GM19351 (cell line): ENCODE results near the gene WSB1.
"Not testable (repeated sequence)": the region's sequence is repeated elsewhere in the genome, so short reads cannot be mapped to it uniquely, and the experiment has no call there.

Experiments used
- ATAC-seq: cut with Tn5 transposase; IDR thresholded peaks from one replicate; pipeline ENCODE4 v1.9.1; 2021; ENCODE audit warnings: mild to moderate bottlenecking, moderate library complexity; ENCODE audit not compliant: unreplicated experiment

WSB1 gene, protein sequence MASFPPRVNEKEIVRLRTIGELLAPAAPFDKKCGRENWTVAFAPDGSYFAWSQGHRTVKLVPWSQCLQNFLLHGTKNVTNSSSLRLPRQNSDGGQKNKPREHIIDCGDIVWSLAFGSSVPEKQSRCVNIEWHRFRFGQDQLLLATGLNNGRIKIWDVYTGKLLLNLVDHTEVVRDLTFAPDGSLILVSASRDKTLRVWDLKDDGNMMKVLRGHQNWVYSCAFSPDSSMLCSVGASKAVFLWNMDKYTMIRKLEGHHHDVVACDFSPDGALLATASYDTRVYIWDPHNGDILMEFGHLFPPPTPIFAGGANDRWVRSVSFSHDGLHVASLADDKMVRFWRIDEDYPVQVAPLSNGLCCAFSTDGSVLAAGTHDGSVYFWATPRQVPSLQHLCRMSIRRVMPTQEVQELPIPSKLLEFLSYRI

DNA sequence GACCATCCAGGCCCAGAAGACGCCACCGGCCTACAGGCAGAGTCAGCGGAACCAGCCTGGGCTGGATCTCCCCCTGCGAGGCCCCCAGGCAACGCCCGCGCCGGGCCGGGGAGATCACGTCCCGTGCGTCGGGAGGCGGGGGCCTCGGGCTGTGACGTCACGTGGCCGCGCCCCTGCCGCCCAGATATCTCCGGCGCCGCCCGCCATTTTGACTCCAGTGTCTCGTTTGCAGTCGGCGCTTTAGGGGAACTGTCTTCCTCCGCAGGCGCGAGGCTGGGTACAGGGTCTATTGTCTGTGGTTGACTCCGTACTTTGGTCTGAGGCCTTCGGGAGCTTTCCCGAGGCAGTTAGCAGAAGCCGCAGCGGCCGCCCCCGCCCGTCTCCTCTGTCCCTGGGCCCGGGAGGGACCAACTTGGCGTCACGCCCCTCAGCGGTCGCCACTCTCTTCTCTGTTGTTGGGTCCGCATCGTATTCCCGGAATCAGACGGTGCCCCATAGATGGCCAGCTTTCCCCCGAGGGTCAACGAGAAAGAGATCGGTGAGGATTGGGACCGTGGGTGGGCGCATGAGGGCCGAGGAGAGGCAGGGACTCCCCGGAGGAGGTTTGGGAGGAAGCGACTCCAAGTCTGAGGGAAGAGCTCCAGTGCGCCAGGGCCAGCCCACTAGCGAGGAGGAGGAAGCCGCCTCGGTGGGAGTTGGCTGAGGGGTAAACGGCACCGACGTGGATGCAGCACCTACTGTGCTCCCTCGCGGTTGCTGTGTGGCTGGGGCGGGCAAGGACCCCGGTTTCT, at the start of gene WSB1:
Gene WSB1, plus strand, starts transcription at position 217 of the 791 bp plus-strand sequence. Its CDS starts 282 bp downstream, at position 499.
- ATAC-seq = peak; percentile 82

DNA sequence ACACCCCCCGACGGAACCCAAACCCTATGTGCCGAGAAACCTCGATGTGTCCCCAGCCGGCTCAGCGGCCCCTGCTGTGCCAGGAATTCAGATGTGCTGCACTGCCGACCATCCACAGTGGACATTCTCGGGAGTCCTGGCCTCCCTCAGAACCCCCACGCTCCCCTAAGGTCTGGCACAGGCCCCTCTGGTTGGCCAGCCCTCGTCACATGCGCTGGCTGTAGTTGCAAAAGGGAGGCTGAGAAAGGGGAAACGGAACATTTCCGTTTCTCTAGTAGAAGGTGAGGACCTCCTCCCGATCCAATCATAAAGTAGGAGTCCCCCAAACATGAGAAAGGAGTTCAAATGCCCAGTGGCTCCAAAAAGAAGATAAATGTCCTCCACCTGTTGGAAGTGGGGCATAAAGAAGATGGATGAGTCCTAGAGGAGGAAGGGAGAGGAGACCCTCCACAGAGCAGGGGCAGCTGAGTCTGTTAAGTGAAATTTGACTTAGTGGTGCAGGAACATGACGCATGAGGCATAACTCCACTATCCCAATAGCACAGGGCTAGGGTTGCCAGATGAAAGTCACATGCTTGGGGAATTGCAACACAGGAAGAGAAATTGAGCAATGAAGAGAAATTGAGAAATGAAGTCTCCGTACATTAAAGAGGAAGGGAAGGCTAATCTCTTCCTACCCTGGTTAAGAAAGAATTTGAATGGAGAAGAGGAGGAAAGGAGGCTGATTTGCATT, 49.3 kb upstream of the WSB1 start:
- no peak for ATAC-seq

DNA sequence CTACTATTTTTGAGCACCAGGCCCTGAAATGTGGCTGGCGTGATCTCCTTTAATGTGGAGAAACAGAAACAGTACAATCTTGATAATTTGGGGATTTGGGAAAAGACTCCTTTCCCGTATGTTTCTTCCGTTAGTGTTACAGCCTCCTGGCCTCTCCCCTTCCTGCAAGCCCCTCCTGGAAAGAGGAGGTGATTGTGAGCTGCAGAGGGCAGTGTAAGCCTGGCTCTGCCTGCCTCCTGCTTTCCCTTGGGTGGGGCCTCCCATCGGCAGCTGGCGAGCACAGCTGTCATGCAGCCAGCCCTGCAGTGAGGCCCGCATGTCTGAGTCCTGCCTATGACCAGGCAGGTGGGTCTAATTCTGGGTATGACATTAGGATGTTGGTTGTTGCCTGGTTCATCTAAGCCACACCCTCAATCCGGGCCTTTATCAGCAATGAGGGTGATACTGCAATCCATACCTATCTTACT, 48.7 kb upstream of the WSB1 start:
- ATAC-seq = peak; percentile 90

DNA sequence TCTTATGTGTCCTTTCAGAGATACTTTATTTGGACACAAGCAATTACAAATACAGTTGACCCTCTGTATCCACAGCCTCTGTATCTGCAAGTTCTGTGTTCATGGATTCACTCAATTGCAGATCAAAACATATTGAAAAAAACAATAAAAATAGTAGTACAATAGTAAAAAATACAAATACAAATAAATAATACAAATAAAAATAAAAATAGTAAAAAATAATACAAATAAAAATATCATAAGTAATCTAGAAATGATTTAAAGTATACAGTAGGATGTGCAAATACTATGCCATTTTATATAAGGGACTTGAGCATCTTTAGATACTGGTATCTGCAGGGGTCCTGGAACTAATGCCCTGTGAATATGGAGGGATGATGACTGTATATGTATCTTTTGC, 47.4 kb upstream of the WSB1 start:
- no peak for ATAC-seq

DNA sequence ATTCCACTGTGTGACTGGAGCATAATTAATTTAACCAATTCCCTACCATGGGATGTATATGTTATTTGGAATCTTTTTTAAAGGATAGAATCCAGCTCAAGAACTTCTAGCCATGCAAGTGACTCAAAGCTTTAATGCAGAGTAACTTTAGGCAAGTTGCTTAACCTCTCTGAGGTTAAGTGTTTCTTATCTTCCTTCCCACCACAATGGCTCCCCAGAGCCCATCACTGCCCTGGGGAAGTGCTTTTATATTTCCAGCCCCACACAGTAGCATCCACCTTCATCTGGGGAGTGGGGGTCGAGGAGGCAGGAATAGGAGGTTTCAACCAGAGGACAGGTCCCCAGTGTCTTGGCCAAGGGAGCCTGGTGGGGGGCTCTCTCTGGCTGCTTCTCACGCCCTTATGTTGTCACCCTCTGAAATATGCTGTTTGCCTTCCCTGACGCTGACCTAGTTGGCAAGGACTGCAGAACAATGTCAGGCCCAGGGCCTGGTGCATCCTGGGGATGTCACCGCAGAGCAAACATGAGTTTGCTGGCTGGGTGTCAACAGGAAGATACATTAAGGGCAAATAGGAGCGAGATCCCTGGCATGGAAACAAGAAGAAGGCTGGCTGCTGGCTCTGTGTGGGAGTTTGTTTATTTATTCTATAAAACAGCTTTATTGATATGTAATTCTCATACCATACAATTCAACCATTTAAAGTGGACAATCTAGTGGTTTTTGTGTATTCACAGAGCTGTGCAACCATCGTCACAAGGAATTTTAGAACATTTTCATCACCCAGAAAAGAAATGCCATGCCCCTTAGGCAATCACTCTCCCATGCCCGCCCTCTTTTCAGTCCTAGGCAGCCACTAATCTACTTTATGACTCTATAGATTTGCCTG, 46.6 kb upstream of the WSB1 start:
- no peak for ATAC-seq

DNA sequence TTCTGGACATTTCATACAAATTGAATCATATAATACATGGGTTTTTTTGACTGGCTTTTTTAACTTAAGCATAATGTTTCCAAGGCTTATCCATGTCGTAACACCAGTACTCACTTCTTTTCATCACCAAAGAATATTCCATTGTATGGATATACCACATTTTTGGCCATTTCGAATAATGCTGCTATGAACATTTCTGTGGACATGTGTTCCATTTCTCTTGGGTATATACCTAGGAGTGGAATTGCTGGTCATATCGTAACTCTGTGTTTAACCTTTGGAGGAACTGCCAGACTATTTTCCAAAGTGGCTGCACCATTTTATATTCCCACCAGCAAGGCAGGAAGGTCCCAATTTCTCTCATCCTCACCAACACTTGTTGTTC, 46.0 kb upstream of the WSB1 start:
- no peak for ATAC-seq

DNA sequence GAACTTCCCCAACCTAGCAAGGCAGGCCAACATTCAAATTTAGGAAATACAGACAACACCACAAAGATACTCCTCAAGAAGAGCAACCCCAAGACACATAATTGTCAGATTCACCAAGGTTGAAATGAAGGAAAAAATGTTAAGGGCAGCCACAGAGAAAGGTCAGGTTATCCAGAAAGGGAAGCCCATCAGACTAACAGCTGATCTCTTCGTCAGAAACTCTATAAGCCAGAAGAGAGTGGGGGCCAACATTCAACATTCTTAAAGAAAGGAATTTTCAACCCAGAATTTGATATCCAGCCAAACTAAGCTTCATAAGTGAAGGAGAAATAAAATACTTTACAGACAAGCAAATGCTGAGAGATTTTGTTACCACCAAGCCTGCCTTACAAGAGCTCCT, 43.1 kb upstream of the WSB1 start:
- not testable (repeated sequence) for ATAC-seq

DNA sequence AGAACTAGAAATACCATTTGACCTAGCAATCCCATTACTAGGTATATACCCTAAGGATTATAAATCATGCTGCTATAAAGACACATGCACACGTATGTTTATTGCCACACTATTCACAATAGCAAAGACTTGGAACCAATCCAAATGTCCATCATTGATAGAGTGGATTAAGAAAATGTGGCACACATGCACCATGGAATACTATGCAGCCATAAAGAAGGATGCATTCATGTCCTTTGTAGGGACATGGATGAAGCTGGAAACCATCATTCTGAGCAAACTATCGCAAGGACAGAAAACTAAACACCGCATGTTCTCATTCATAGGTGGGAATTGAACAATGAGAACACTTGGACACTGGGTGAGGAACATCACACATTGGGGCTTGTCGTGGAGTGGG, 39.1 kb upstream of the WSB1 start:
- ATAC-seq = not testable (repeated sequence)

DNA sequence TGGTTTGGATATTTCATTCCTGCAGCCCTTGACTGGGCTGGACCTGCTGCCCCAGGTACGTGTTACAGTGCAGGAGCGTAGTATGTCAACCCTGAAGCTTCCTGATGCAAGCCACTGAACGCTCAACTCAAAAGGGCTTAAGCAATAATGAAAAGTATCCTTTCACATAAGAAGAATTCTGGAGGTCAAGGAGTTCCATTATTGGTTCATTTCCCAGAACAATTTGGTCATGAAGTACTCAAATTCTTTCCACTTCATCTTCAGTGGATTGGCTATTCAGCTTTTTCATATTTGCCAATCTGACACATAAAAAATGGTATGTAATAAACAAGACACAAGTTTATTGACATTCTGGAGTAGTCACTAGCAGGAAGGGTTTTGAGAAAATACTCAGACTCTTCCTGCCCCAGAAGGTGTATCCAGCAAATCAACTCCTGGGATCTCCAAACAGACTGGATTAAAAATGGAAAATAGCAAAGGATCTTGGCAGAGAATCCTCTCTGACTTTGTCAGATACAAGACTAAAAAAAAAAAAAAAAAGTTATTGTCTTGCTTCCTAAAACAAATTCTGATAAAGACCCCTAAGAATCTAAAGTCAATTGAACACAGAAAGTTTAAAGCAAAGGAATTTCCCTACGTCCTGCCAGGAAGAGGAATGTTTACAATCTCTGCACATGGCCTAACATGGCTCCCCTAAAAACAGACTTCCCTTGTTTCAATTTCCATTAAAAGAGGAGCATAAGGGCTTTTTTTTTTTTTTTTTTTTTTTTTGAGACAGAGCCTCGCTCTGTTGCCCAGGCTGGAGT, 37.5 kb upstream of the WSB1 start:
- no peak for ATAC-seq

DNA sequence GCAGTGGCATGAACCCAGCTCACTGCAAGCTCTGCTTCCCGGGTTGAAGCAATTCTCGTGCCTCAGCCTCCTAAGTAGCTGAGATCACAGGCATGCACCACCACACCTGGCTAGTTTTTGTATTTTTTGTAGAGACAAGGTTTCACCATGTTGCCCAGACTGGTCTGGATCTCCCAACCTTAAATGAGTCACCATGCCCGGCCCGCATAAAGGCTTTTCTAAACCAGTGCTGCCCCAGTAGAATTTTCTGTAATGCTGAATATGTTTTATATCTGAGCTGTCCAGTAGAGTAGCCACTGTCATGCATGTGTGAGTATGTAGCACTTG, 36.9 kb upstream of the WSB1 start:
- no peak for ATAC-seq

DNA sequence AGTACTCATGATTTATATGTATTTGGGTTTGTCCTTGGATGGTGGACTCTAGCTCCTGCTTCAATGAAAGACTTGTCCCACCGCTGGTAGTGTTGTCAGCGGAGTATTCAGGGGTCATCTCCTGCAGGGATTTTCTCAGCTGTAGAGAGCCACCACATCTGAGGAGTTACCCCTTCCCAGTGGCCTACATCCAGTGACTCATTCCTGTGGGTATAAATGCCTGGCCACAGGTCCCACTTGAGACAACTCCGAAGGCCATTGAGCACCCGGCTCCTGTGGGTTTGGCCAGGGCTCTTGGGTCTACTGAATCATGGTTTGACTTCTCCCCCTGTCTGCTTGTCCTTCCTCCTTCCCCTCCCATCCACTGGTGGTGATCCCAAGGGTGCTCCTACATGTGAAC, 34.6 kb upstream of the WSB1 start:
- ATAC-seq = no peak

DNA sequence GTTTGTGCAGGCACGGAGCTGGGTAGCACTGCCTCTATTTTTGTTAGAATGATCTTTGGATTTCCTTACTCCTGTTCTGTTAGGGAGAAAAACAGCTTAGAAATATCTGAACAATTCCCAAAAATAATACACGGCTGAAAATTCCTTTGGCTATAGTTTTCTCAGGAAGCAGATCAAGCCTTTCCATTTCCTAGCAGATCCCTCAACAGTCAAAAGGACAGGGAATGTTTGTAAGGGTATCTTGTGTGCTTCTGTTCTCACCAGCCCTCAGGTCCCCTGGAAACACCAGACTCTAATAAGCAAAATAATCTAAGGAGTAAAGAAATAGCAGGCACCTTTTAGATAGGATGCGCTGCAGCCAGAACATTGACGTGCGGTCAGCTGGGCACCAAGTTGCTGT, 30.5 kb upstream of the WSB1 start:
- no peak for ATAC-seq

DNA sequence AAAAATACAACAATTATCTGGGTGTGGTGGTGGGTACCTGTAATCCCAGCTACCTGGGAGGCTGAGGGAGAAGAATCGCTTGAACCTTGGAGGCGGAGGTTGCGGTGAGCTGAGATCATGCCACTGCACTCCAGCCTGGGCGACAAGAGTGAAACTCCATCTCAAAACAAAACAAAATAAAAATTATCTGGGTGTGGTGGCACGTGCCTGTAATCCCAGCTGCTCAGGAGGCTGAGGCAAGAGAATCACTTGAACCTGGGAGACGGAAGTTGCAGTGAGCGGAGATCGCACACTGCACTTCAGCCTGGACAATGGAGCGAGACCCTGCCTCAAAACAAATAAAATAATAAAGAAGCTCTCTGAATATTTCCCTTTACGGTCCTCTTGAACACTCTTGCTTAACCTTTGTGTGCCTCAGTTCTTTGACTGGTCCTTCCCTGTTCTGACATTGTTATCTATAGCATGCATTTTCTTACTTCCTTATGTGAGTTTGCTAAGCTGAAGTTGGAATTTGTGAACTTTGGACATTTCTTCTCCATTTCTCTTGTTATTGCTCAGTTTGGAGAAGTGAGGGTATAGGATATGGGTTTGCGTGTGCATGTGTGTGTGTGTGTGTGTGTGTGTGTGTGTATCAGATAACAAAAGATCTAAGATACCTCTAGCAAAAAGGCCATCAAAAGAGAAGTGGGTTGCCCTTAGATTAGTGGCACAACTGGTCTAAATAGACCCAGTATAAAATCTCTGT, 29.7 kb upstream of the WSB1 start:
- no peak for ATAC-seq

DNA sequence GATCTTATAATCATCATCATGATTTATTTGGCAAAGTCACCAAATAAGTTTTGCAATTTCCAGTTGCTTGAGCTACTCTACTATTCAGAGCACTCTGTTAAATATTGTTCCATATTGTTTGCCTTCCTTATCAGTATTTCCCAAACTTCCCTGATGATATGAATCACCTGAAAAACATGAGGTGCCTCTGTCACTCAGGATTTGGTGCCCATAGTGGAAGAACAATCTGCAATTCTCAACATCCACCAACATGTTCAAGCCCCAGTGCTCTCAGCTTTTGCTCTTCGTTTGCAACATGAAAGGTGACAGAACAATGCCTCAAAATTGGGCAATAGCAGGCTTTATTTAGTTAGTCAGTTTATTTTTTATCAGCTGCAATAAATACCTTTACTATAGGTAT, 28.6 kb upstream of the WSB1 start:
- no peak for ATAC-seq

DNA sequence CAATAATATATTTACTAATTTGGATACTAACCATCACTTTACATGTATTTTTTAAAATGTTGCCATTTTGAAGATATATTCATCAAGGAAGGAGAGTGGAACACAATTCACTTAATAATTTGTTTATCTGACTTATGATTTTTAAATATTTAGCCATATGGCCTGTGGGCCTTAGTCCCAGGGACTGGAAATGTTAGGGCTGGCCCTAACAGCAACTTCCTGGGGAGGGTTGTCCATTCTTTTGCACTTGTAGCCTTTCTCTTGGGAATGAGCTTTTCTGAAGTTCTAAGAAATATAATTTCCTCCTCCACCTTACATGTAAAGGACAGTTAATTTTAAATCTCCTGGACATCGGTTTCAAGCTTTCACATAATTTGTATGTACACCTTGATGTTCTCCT, 27.7 kb upstream of the WSB1 start:
- ATAC-seq = no peak

DNA sequence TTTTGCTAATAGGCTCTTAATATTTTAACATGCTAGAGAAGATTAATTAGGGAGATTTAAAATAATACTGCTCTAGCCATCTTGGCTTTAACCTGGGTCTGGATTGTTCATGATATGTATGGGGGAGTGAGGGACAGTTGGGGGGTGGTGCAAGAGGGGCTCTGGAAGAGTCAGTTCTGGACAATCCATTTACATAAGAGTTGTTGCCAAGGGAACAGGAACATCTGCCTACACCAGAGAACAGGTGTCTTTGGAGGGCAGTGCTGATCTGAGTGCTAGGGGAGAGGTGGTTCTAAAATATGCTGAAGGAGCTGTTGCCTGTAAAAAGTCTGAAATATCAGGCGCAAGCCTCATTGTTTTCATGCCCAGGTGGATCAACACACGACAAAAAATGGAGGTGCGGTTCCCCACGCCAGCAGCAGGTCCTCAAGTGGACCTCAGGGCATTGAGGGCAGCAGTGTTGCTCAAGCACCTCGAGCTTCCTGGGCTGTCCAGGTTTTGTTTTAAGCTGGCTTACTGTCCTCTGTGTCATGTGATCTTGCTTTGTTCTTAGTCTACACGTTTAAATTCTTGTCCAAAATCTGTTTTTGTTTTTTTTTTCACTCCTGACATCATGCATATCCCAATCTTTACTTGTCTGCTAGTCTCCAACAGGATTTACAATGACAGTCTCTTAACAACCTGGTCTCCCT, 25.4 kb upstream of the WSB1 start:
- no peak for ATAC-seq

DNA sequence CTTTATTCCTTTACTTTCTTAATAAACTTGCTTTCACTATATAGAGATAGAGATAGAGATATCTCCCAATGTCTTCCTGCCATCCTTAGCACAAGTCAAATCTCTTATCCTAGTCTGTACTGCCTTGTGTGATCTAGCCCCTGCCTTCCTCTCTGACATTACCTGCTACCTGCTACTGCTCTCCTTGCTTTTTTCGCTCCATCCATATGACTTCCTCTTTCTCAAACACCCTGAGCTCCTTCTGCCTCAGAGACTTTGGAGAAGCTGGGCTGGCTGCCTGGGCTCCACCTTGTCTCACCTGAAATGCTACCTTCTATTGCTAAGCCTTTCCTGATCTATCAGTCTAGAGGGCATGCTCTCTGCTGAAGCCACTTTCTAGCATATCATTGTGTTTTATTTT, 24.7 kb upstream of the WSB1 start:
- no peak for ATAC-seq

DNA sequence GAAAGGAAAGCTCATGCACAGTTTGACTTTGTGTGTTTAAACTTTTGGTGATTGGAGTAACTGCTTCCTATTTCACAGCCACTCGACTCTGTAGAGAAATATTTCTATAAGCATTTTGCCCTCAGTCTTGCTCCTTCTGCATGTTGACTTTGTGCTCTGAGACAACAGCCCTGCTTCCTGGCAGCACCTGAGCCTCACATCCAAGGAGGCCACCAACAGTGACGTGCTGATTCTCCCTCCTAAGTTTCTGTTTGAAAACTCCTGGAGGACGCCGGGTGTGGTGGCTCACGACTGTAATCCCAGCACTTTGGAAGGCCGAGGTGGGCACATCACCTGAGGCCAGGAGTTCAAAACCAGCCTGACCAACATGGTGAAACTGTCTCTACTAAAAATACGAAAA, 23.9 kb upstream of the WSB1 start:
- ATAC-seq = no peak
